GM12872 (cell line): ENCODE results near the gene SLC29A3.

ENCODE experiments used
- TF ChIP-seq, protein P1 (sequence below): IDR thresholded peaks from 3 replicates; pipeline ENCODE4 v1.5.1; 2011; ENCODE audit warnings: low read depth, mild to moderate bottlenecking, low read length, moderate library complexity; ENCODE audit not compliant: insufficient read depth

SLC29A3 gene

DNA sequence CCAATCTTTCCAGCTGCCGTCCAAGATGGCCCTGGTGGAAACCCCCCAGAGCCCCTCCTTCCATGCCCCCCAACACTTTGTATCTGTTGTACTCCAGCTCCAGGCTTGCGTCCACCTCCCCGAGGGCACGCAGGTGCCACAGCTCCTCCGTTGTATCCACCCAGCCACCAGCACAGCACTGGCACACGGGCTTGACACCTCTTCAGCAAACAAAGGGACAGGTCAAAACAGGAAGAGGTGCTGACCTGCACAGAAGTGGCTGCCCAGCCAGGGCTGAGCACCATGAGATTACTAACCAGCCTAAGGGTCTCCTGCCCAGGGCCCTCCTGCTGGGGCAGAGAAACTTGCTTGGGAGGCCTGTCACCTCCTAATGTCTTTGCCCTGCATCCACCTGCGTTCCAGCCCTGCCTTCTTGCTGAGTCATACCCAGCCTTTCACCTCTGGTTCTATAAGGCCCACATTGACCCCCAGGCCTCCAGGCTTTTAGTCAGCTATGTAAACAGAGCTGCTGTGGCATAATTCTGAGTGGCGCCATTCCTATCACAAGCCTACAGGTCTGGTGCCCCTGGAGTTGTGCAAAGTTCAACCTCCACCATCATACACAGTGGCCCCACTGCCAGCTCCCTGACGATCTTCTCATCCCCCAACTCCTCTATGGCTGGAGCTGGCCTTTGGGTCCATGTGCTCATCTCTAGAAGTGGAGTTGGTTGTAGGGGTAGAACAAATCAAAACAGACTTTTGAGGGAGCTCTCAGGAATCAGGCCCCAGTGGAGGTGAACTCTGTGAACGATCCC lies 20.9 kb downstream of the SLC29A3 start:
- TF ChIP-seq, protein P1, sequence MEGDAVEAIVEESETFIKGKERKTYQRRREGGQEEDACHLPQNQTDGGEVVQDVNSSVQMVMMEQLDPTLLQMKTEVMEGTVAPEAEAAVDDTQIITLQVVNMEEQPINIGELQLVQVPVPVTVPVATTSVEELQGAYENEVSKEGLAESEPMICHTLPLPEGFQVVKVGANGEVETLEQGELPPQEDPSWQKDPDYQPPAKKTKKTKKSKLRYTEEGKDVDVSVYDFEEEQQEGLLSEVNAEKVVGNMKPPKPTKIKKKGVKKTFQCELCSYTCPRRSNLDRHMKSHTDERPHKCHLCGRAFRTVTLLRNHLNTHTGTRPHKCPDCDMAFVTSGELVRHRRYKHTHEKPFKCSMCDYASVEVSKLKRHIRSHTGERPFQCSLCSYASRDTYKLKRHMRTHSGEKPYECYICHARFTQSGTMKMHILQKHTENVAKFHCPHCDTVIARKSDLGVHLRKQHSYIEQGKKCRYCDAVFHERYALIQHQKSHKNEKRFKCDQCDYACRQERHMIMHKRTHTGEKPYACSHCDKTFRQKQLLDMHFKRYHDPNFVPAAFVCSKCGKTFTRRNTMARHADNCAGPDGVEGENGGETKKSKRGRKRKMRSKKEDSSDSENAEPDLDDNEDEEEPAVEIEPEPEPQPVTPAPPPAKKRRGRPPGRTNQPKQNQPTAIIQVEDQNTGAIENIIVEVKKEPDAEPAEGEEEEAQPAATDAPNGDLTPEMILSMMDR = no peak

DNA sequence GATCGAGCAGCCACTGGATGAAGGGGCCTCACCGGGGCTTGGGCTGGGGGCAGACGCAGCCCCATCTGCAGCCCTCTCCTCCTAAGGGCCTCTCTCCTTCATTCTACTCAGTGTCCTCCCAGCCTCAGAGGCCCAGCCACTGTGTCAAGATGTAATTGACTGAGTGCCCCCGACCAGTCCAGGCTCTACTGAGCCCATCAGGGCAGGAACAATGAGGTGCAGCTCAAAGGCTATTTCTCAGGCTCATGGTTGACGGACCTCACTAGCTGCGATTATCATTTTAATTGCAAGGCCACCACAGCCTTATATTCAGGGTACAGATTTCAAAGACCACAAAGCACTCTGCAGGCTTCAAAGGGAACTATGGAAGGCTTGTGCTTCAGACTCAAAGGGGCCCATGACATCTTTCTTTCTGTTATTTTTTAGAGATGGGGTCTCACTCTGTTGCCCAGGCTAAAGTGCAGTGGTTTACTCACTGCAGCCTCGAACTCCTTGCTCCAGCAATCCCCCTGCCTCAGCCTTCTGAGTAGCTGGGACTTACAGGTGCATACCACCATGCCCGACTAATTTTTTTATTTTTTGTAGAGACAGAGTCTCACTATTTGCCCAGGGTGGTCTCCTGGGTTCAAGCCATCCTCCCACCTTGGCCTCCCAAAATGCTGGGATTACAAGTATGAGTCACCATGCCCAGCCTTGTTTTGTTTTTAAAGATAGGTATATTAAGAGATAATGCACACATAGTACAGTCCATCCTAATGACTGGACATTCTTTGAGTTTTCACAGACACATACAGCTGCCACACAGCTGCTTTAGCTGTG lies 23.7 kb downstream of the SLC29A3 start:
- TF ChIP-seq, protein P1 = no peak

DNA sequence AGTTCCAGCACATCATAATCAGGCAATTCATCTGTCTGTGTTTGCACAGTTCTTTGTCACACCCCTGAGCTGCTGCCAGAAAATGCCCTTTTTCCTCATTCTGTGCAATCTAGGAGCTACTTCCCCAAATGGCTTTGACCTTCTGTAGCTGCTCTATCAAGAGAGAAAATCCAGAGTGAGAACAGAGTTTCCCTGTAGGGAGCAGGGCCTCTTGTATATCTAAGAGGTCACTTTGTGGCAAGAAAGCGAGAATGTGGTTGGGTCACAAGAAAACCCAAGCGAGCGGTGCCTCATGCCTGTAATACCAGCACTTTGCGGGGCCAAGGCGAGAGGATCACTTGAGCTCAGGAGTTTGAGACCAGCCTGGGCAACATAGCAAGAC lies 24.3 kb downstream of the SLC29A3 start:
- TF ChIP-seq, protein P1 = no peak

DNA sequence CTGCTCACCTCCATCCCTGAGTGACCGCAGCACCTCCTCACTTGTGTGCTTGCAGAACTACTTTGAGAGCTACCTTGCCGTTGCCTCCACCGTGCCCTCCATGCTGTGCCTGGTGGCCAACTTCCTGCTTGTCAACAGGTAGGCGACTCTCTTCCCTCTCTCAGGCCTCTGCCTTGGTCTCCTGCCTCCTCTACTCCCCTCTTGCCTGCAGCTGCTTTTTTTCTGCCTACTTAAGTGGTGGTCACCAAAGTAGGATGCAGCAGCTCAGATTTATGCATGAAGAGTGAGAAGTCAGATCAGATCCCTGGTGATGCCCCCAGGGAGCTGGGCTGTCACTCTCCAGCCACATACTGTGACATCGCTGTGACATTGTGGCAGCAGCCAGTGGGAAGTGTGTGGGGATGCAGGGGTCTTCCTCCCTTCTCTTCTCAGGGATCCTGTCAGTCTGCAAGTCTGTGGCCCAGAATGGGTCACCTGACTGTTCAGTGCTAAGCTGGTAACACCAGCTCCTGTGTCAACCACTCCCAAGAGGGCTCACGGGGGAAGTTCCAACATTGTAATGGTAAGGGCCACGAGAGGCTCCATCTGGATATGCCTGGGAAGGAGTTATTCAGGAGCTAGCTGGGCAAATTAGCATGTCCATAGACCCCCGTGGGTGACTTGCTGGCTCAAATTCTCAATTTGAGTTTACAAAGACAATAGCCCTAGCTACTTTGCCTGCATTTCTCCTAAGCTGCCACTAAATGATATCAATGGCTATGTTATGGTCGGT lies 25.3 kb downstream of the SLC29A3 start:
- TF ChIP-seq, protein P1 = no peak

DNA sequence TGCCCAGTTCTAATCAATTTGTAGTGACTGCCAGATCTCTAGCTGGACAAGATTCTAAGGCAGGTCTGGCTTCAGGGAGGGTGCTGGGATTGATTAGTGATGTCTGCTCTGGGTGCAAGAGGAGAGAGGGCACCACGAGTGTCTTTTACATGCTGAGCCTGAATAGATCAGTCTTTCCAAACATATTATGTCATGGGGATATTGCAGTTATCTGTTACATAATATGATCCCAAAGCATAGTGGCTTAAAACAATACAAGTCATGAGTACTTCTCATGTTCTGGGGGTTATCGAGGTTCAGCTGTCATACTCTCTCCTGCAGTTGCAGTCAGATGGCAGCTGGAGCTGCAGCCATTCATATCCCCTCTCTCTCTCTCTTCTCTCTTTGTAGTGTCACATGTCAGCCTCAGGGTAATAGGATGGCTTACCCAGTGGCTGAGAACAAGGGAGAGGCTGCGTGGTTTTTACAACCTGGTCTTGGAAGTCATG lies 26.0 kb downstream of the SLC29A3 start:
- TF ChIP-seq, protein P1 = no peak

GRCh38 chr10:71345694-71346093 lies 26.6 kb downstream of the SLC29A3 start:
- TF ChIP-seq, protein P1 = no peak

- TF ChIP-seq, protein P1 = no peak
These were observed 27.7 kb downstream of the SLC29A3 start for GRCh38 chr10:71346731-71347130.
